ENCODE measurements around the gene USP31.

USP31 gene

GRCh38 chr16:23119570-23119969, 29.7 kb downstream of the USP31 start:
- no peak for TF ChIP-seq REST (IDR thresholded peaks at IDR 0.05; ENCODE audit: low read depth)
- no peak for TF ChIP-seq CREB1 (IDR thresholded peaks at IDR 0.05; ENCODE audit: low read depth)
- no peak for TF ChIP-seq ZBTB7A (IDR thresholded peaks at IDR 0.05; ENCODE audit: low read depth)
- no peak for TF ChIP-seq CEBPB (IDR thresholded peaks at IDR 0.05)
- no peak for TF ChIP-seq TCF12 (IDR thresholded peaks at IDR 0.05; ENCODE audit: low read depth)
- TF ChIP-seq YY1 (IDR thresholded peaks at IDR 0.05; ENCODE audit: low read depth): no peak
- no peak for TF ChIP-seq NFIC (IDR thresholded peaks at IDR 0.05)
- no peak for TF ChIP-seq MAX (IDR thresholded peaks at IDR 0.05)
- no peak for TF ChIP-seq TAF1 (IDR thresholded peaks at IDR 0.05; ENCODE audit: low read depth)
- no peak for TF ChIP-seq RAD21 (IDR thresholded peaks at IDR 0.05; ENCODE audit: low read depth)
- TF ChIP-seq FOXM1 (IDR thresholded peaks at IDR 0.05; ENCODE audit: borderline replicate concordance, low read depth): no peak
- TF ChIP-seq, protein P1, sequence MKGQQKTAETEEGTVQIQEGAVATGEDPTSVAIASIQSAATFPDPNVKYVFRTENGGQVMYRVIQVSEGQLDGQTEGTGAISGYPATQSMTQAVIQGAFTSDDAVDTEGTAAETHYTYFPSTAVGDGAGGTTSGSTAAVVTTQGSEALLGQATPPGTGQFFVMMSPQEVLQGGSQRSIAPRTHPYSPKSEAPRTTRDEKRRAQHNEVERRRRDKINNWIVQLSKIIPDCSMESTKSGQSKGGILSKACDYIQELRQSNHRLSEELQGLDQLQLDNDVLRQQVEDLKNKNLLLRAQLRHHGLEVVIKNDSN (IDR thresholded peaks at IDR 0.05): no peak
- no peak for TF ChIP-seq TEAD4 (IDR thresholded peaks at IDR 0.05)
- TF ChIP-seq EP300 (IDR thresholded peaks at IDR 0.05; ENCODE audit: borderline replicate concordance): no peak
- no peak for TF ChIP-seq EGR1 (IDR thresholded peaks at IDR 0.05)

DNA sequence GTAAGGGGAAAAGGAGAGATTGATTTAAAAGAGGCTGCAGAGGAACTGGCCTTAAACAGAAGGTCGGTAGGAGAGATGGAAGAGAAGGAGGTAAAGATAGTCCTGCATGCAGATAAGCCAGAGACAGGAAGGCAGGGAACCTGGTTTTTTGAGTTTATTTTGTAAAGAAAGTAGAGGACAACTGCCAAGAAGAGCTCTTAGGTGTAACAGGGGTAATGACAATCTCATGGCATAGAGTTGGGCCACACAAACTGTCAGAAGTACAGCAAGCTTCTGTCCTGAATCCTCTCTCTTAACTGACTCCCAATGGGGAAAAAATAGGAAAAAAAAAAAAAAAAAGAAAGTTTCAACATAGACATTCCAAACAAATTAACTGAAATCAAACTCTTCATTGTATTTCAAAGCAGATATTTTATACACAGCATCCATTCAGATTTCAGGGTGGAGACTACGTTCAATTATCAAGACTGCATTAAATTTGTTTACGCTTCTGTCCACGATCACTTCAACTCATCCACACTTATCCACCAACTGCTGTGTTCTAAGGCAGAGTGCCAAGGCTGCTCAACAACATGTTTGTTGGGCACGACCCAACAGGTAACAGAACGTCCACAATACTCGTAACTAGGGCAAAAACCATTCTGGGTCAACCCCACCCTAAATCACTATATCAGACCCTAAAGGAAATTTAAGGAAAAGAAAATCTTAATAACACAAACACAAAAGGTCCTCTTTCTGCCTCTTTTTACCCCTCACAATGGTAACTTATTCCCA, 34.9 kb downstream of the USP31 start:
- TF ChIP-seq, protein P1 (IDR thresholded peaks at IDR 0.05): no peak
- TF ChIP-seq REST (IDR thresholded peaks at IDR 0.05; ENCODE audit: low read depth) (no peak), TEAD4 (IDR thresholded peaks at IDR 0.05) (no peak), EGR1 (IDR thresholded peaks at IDR 0.05) (no peak), TAF1 (IDR thresholded peaks at IDR 0.05; ENCODE audit: low read depth) (no peak), CREB1 (IDR thresholded peaks at IDR 0.05; ENCODE audit: low read depth) (no peak), ZBTB7A (IDR thresholded peaks at IDR 0.05; ENCODE audit: low read depth) (no peak), NFIC (IDR thresholded peaks at IDR 0.05) (no peak), RAD21 (IDR thresholded peaks at IDR 0.05; ENCODE audit: low read depth) (no peak), FOXM1 (IDR thresholded peaks at IDR 0.05; ENCODE audit: borderline replicate concordance, low read depth) (no peak), EP300 (IDR thresholded peaks at IDR 0.05; ENCODE audit: borderline replicate concordance) (no peak)

DNA sequence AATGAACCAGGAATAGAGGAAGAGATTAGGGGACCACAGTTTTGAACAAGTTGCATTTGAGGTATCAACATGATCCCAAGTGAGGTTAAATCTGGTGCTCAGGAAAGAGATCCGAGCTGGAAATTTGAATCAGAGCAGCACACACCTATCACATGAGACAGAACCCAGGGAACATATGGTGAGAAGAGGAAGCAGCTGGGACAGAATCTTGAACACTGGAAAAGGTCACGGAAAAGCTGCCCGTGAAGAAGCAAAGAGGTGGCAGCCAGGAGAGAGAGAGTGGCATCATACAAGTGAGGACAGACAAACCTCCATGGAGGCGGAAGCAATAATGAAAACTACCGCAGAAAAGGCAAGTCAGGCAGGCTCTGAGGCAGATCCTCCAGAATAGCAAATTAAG, 36.1 kb downstream of the USP31 start:
- TF ChIP-seq RAD21 (IDR thresholded peaks at IDR 0.05; ENCODE audit: low read depth) (no peak), TEAD4 (IDR thresholded peaks at IDR 0.05) (no peak), FOXM1 (IDR thresholded peaks at IDR 0.05; ENCODE audit: borderline replicate concordance, low read depth) (no peak), NFIC (IDR thresholded peaks at IDR 0.05) (no peak)

DNA sequence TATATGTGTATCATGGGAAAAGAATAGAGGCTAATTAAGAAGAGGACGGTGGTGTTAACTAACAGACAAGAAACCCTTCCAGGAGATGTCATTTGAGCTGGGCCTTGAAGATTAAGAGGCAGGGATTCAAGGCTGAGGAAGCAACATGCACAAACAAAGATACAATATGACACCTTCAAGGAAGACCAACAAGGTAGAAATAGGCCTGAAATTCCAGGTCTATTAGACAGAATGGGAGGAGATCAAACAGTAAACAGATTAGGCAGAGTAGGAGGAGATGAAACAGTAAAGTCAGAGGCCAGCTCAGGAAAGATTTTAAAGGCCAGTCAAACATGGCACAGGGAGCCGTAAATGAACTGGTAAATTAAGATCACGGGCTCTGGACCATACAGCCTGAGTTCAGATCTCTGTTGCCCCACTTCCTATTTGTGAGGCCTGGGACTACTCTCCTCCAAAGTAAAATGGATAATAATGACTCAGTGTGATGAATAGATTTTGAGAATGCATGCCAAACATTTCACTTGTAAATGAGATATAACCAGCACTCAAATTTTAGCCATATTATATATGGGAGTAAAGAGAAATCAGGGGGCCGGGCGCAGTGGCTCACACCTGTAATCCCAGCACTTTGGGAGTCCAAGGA, 38.9 kb downstream of the USP31 start:
- TF ChIP-seq, protein P1 (IDR thresholded peaks at IDR 0.05): no peak
- TF ChIP-seq NFIC (IDR thresholded peaks at IDR 0.05) (no peak), FOXM1 (IDR thresholded peaks at IDR 0.05; ENCODE audit: borderline replicate concordance, low read depth) (no peak), ZBTB7A (IDR thresholded peaks at IDR 0.05; ENCODE audit: low read depth) (no peak), RAD21 (IDR thresholded peaks at IDR 0.05; ENCODE audit: low read depth) (no peak), YY1 (IDR thresholded peaks at IDR 0.05; ENCODE audit: low read depth) (no peak), CEBPB (IDR thresholded peaks at IDR 0.05) (no peak), REST (IDR thresholded peaks at IDR 0.05; ENCODE audit: low read depth) (no peak), TEAD4 (IDR thresholded peaks at IDR 0.05) (no peak), EGR1 (IDR thresholded peaks at IDR 0.05) (no peak), EP300 (IDR thresholded peaks at IDR 0.05; ENCODE audit: borderline replicate concordance) (no peak), MAX (IDR thresholded peaks at IDR 0.05) (no peak), TCF12 (IDR thresholded peaks at IDR 0.05; ENCODE audit: low read depth) (no peak)
